ENCODE data around the gene IREB2. TPM values are rescaled to one million over a fixed set of nuclear protein-coding genes. Genes with fewer than 3 reads are reported as not detected.

Gene IREB2
- polyA plus RNA-seq, 1 of the 3 experiments (the other 2 are of a cell fraction), result 9.5 TPM

DNA sequence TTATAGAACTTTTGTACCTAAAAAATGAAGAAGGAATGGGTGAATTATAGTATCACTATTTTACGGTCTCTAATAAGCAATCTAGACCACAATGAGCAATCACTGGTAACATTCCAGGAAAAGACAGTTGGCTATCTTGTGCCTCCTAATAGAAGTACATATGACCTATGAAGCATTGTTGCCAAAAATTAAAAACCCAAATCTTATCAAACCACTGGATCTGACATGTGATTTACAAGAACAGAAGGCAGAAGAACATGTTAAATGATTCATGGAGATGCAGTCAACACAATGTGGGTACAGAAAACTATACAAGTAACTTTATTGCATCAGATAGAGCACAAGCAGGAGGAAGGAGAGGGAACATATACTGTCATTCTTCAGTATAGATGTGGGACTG lies 54.9 kb downstream of the IREB2 start (continued):
- TF ChIP-seq, protein P1, sequence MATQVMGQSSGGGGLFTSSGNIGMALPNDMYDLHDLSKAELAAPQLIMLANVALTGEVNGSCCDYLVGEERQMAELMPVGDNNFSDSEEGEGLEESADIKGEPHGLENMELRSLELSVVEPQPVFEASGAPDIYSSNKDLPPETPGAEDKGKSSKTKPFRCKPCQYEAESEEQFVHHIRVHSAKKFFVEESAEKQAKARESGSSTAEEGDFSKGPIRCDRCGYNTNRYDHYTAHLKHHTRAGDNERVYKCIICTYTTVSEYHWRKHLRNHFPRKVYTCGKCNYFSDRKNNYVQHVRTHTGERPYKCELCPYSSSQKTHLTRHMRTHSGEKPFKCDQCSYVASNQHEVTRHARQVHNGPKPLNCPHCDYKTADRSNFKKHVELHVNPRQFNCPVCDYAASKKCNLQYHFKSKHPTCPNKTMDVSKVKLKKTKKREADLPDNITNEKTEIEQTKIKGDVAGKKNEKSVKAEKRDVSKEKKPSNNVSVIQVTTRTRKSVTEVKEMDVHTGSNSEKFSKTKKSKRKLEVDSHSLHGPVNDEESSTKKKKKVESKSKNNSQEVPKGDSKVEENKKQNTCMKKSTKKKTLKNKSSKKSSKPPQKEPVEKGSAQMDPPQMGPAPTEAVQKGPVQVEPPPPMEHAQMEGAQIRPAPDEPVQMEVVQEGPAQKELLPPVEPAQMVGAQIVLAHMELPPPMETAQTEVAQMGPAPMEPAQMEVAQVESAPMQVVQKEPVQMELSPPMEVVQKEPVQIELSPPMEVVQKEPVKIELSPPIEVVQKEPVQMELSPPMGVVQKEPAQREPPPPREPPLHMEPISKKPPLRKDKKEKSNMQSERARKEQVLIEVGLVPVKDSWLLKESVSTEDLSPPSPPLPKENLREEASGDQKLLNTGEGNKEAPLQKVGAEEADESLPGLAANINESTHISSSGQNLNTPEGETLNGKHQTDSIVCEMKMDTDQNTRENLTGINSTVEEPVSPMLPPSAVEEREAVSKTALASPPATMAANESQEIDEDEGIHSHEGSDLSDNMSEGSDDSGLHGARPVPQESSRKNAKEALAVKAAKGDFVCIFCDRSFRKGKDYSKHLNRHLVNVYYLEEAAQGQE (IDR thresholded peaks at IDR 0.05; ENCODE audit: low read depth, low read length), result no peak
- no peak for TF ChIP-seq POLR2AphosphoS5 (IDR thresholded peaks at IDR 0.05; ENCODE audit: low read depth, low read length)
- no peak for TF ChIP-seq MAX (IDR thresholded peaks at IDR 0.05; ENCODE audit: low read depth)
- no peak for TF ChIP-seq FOXJ3 (CRISPR knock-in tag; IDR thresholded peaks at IDR 0.05)
- no peak for TF ChIP-seq RAD21 (IDR thresholded peaks at IDR 0.05; ENCODE audit: low read length)
- TF ChIP-seq RCOR1 (IDR thresholded peaks at IDR 0.05; ENCODE audit: low read length), result no peak
- TF ChIP-seq TCF12 (IDR thresholded peaks at IDR 0.05), result no peak

DNA sequence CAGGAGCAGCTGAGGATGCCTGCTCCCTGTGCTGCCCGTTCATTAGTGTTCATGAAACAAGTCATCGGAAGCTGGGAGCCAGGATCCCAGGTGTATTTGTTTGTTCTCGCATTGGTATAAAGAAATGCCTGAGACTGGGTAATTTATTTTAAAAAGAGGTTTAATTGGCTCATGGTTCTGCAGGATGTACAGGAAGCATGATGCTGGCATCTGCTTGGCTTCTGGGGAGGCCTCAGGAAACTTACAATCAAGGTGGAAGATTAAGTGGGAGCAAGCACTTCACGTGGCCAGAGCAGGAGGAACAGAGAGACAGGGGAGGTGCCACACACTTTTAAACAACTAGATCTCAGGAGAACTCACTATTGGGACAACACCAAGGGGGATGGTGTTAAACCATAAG lies 63.8 kb downstream of the IREB2 start:
- H3K4me1 ChIP-seq (ENCODE audit: control insufficient read depth in 1 of 2, insufficient read depth in 2 of 2, low read depth in 1 of 2, low read length in 1 of 2), result peaks cover 0 to 1% of the 10 kb centered on the region in 2 experiments; a peak in 1 of 4 replicates
- H4K20me1 ChIP-seq (ENCODE audit: insufficient read depth), result no peaks in the 10 kb centered on the region
- POLR2A ChIA-PET, result no interaction called here
- H3K4me3 ChIP-seq (ENCODE audit: low read depth in 2 of 2, low read length in 1 of 2), result no peak overlapping the region
- no peak for DNase-seq
- H3K4me2 ChIP-seq, result no peak overlapping the region
- H3K27me3 ChIP-seq (ENCODE audit: insufficient read depth), result no peaks in the 10 kb centered on the region
- no peak overlapping the region for H3K27ac ChIP-seq (ENCODE audit: low read depth in 2 of 2, low read length in 1 of 2)
- H3K9me3 ChIP-seq, result no peaks in the 10 kb centered on the region
- no peak overlapping the region for H3K9ac ChIP-seq
- H3F3A ChIP-seq (replicated peaks; ENCODE audit: insufficient read depth), result peaks cover 11% of the 10 kb centered on the region
- H3K79me2 ChIP-seq (ENCODE audit: insufficient read depth), result no peaks in the 10 kb centered on the region
- H3K9me2 ChIP-seq, result no peaks in the 10 kb centered on the region
- CTCF ChIA-PET, result interaction anchor here (1.4 kb wide), 1 partner anchor 67 kb away, joined by 3 read pairs; no protein-coding TSS in a partner anchor
- TF ChIP-seq GATA2 (CRISPR knock-in tag; IDR thresholded peaks at IDR 0.05), result no peak
- TF ChIP-seq, protein P1 (IDR thresholded peaks at IDR 0.05; ENCODE audit: low read depth, low read length), result no peak
- TF ChIP-seq ELF1 (IDR thresholded peaks at IDR 0.05), result no peak
- 95% methylated on average over 4 of the region's 4 CpGs for WGBS (ENCODE audit: low lambda C conversion rate)
- peaks cover 36 to 48% of the 10 kb centered on the region in 2 experiments for H3K36me3 ChIP-seq (replicated peaks in 1 of 2; ENCODE audit: control insufficient read depth in 1 of 2, insufficient read depth in 2 of 2, low read length in 1 of 2)
- no peak overlapping the region for H2AFZ ChIP-seq (ENCODE audit: low read depth)

All from SK-N-SH (cell line).